ENCODE results near the gene ASCL3. TPM values are rescaled to one million over a fixed set of nuclear protein-coding genes. Genes with fewer than 3 reads are reported as not detected.

The ASCL3 gene
- total and polyA plus RNA-seq, 2 experiments from 2014 or later = not detected

- TF ChIP-seq CTCF (conservative IDR thresholded peaks at IDR 0.05; ENCODE audit: low read depth in 2 of 2) = no peak
Observed at GRCh38 chr11:8930456-8931175, 12.2 kb downstream of the ASCL3 start (continued).

- no peaks in the 10 kb centered on the region for H3K36me3 ChIP-seq (ENCODE audit: insufficient read depth)
- H3K4me3 ChIP-seq = no peak overlapping the region
- H3F3A ChIP-seq (replicated peaks; ENCODE audit: low read depth) = no peaks in the 10 kb centered on the region
- Mint-ChIP-seq H3K36me3 (ENCODE audit: low read depth) (no peaks in the 10 kb centered on the region), H3K27me3 (ENCODE audit: insufficient read depth, low read depth, poor library complexity) (peaks cover 10% of the 10 kb centered on the region), H3K4me1 (peaks cover 16% of the 10 kb centered on the region), H3K4me3 (no peak overlapping the region), H3K27ac (no peak overlapping the region), H3K9me3 (no peaks in the 10 kb centered on the region)
- no peak overlapping the region for H2AFZ ChIP-seq
- no peak for TF ChIP-seq EZH2phosphoT487 (IDR thresholded peaks at IDR 0.05; ENCODE audit: unreplicated experiment)
- TF ChIP-seq NANOG (IDR thresholded peaks at IDR 0.05; ENCODE audit: borderline replicate concordance) = no peak
- no peak for TF ChIP-seq STAT1 (IDR thresholded peaks at IDR 0.05; ENCODE audit: unreplicated experiment)
- TF ChIP-seq ZNF462 (CRISPR knock-in tag; IDR thresholded peaks at IDR 0.05) = no peak
- no peak for TF ChIP-seq POLR2AphosphoS5 (IDR thresholded peaks at IDR 0.05; ENCODE audit: low read depth)
- TF ChIP-seq CTCF (conservative IDR thresholded peaks at IDR 0.05; ENCODE audit: low read depth in 2 of 2) = no peak
- no peak for TF ChIP-seq CREB1 (CRISPR knock-in tag; IDR thresholded peaks at IDR 0.05; ENCODE audit: low read depth)
- TF ChIP-seq ZNF114 (CRISPR knock-in tag; IDR thresholded peaks at IDR 0.05) = no peak
- no peak for TF ChIP-seq ZNF331 (CRISPR knock-in tag; IDR thresholded peaks at IDR 0.05; ENCODE audit: low read depth)
- TF ChIP-seq EZH2 (IDR thresholded peaks at IDR 0.05; ENCODE audit: low read depth, unreplicated experiment) = no peak
- TF ChIP-seq JUNB (IDR thresholded peaks at IDR 0.05; ENCODE audit: unreplicated experiment) = no peak
- TF ChIP-seq ETS1 (IDR thresholded peaks at IDR 0.05) = no peak
- H4K20me1 ChIP-seq (replicated peaks; ENCODE audit: insufficient read depth) = no peaks in the 10 kb centered on the region
- no peaks in the 10 kb centered on the region; the same call in 1 of the 2 replicates for H3K4me1 ChIP-seq (ENCODE audit: insufficient read depth)
- ATAC-seq (no peak), DNase-seq (ENCODE audit: low spot score) (no peak)
- no peaks in the 10 kb centered on the region for H3K9me2 ChIP-seq (ENCODE audit: insufficient read depth)
- no peaks in the 10 kb centered on the region for H3K27me3 ChIP-seq (ENCODE audit: insufficient read depth)
- H3K27ac ChIP-seq (ENCODE audit: low read depth) = no peak overlapping the region
- no peak overlapping the region for H3K4me2 ChIP-seq
- no peaks in the 10 kb centered on the region for H3K79me2 ChIP-seq (replicated peaks; ENCODE audit: insufficient read depth)
Observed at GRCh38 chr11:8928981-8929615, 13.7 kb downstream of the ASCL3 start.
